Ascending aorta (tissue), 2 donors: ENCODE data around the gene CD63. TPM values are rescaled to one million over a fixed set of nuclear protein-coding genes. Genes with fewer than 3 reads are reported as not detected.
A peak's percentile ranks its signal among the peaks of the same experiment; 100 is the strongest.

Experiments
- DNase-seq, 2 donors: peaks; one replicate each; pipeline ENCODE4 v3.0.0-alpha.2; 2019; ENCODE audit warnings: low spot score in 2 of 2
- H3K27ac ChIP-seq, 2 donors: fragments of 200-600 bp; sonication (generic); one replicate each; pipeline ENCODE4 v1.5.1; 2016 to 2017; ENCODE audit warnings: mild to moderate bottlenecking in 1 of 2
- H3K27me3 ChIP-seq: fragments of 200-600 bp; sonication (generic); one replicate; pipeline ENCODE4 v1.5.1; 2017
- H3K36me3 ChIP-seq, 2 donors: fragments of 200-600 bp; sonication (generic); one replicate each; pipeline ENCODE4 v1.5.1; 2016
- H3K4me1 ChIP-seq, 2 donors: fragments of 200-600 bp; sonication (generic); one replicate each; pipeline ENCODE4 v1.5.1; 2016 to 2017; ENCODE audit warnings: mild to moderate bottlenecking in 1 of 2
- H3K4me3 ChIP-seq, 2 donors: fragments of 200-600 bp; sonication (generic); one replicate each; pipeline ENCODE4 v1.5.1; 2016 to 2017; ENCODE audit warnings: mild to moderate bottlenecking in 1 of 2
- H3K9me3 ChIP-seq, 2 donors: fragments of 200-600 bp; sonication (generic); one replicate each; pipeline ENCODE4 v1.5.1; 2016
- CTCF ChIP-seq, 3 experiments: fragments of 200-600 bp in 2 of 3; fragments of 450-650 bp in 1 of 3; sonication (generic) in 2 of 3; IDR thresholded peaks; one replicate each; pipeline ENCODE4 v1.5.1; 2016 to 2019; ENCODE audit warnings: antibody characterized with exemption in 3 of 3, mild to moderate bottlenecking in 1 of 3, moderate library complexity in 1 of 3
- intact Hi-C: fragments of 100-400 bp; cut with DNase I; formaldehyde crosslinking; loops from one replicate; pipeline ENCODE4 v1.15.1; 2023
- total RNA-seq: library from RNA; depleted of rRNA; stranded (reverse); fragments of >200 nt; gene quantifications from one replicate; pipeline ENCODE4 v1.1.0, GENCODE V29; 2016

The CD63 gene
- total RNA-seq, 1 donor from 2014 or later = 566 TPM

GRCh38 chr12:55727643-55728185 lies 1.1 kb downstream of the CD63 start:
- intact Hi-C loops = loop anchor here (2.0 to 10.0 kb wide), 2 partner anchors 47 to 1303 kb away; a partner anchor contains a TSS
- no peaks in the 10 kb centered on the region for H3K27me3 ChIP-seq
- peaks cover 15 to 48% of the 10 kb centered on the region in 2 donors for H3K4me1 ChIP-seq
- no peak for DNase-seq
- no peaks in the 10 kb centered on the region for H3K9me3 ChIP-seq
- peak overlapping the region; percentile 80 to 98 for H3K4me3 ChIP-seq
- peaks cover 19 to 39% of the 10 kb centered on the region in 2 donors for H3K36me3 ChIP-seq
- H3K27ac ChIP-seq = peak overlapping the region; percentile 99
- TF ChIP-seq CTCF (IDR thresholded peaks at IDR 0.05) = no peak

DNA sequence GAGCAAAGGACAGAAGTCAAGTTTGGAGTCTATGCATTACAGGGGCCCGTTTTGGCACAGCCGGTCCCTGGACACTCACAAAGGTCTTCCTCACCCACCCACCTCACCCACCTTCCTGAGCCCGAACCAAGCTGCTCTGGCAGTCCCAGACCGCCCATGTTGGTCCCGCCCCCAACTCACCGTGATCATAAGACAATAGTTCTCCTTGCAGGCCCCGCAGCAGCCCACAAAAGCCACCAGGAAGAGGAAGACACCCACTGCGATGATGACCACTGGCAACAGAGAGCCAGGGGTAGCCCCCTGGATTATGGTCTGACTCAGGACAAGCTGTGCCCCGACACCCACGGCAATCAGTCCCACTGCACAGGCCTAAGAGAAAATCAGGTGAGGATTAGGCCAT lies 1.8 kb downstream of the CD63 start:
- Histone ChIP-seq H3K36me3 (peaks cover 19 to 39% of the 10 kb centered on the region in 2 donors), H3K27ac (peak overlapping the region; percentile 99), H3K9me3 (no peaks in the 10 kb centered on the region), H3K4me1 (peaks cover 15 to 48% of the 10 kb centered on the region in 2 donors), H3K27me3 (no peaks in the 10 kb centered on the region), H3K4me3 (peak overlapping the region; percentile 80 to 98)
- DNase-seq = no peak
- intact Hi-C loops = loop anchor here (10.0 kb wide), 1 partner anchor 1302 kb away; no protein-coding TSS in a partner anchor
- TF ChIP-seq CTCF (IDR thresholded peaks at IDR 0.05) = no peak

DNA sequence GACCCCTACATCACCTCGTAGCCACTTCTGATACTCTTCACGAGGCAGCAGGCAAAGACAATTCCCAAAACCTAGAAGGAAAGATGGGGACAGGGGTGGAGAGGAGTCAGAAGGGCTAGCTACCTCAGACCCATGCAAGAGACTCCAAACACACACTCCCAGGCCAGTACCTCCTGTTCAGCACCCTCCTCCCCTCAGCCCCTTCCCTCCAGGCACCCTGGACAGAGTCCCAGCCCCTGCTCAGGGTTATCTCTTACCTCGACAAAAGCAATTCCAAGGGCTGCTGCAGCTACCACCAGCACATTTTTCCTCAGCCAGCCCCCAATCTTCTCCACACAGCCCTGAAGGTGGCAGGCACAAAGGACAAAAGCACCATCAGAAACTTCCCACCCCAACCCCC lies 3.3 kb downstream of the CD63 start:
- peaks cover 19 to 39% of the 10 kb centered on the region in 2 donors for H3K36me3 ChIP-seq
- intact Hi-C loops = loop anchor here (10.0 kb wide), 1 partner anchor 1301 kb away; no protein-coding TSS in a partner anchor
- peaks cover 26 to 52% of the 10 kb centered on the region in 2 donors for H3K4me1 ChIP-seq
- H3K27ac ChIP-seq = peak overlapping the region; percentile 54 to 99
- H3K27me3 ChIP-seq = no peaks in the 10 kb centered on the region
- DNase-seq = no peak
- TF ChIP-seq CTCF (IDR thresholded peaks at IDR 0.05) = no peak
- H3K4me3 ChIP-seq = no peak overlapping the region
- no peaks in the 10 kb centered on the region for H3K9me3 ChIP-seq

GRCh38 chr12:55724940-55725309 lies 3.9 kb downstream of the CD63 start:
- peak overlapping the region; percentile 54 to 63 for H3K27ac ChIP-seq
- intact Hi-C loops = loop anchor here (5.0 to 10.0 kb wide), 2 partner anchors 68 to 1300 kb away; no protein-coding TSS in a partner anchor
- peaks cover 24 to 50% of the 10 kb centered on the region in 2 donors for H3K4me1 ChIP-seq
- no peaks in the 10 kb centered on the region for H3K9me3 ChIP-seq
- no peaks in the 10 kb centered on the region for H3K27me3 ChIP-seq
- peak in 1 of 2 donors; percentile 62 for DNase-seq
- TF ChIP-seq CTCF (IDR thresholded peaks at IDR 0.05) = no peak
- H3K36me3 ChIP-seq = peaks cover 19 to 39% of the 10 kb centered on the region in 2 donors
- no peak overlapping the region for H3K4me3 ChIP-seq

DNA sequence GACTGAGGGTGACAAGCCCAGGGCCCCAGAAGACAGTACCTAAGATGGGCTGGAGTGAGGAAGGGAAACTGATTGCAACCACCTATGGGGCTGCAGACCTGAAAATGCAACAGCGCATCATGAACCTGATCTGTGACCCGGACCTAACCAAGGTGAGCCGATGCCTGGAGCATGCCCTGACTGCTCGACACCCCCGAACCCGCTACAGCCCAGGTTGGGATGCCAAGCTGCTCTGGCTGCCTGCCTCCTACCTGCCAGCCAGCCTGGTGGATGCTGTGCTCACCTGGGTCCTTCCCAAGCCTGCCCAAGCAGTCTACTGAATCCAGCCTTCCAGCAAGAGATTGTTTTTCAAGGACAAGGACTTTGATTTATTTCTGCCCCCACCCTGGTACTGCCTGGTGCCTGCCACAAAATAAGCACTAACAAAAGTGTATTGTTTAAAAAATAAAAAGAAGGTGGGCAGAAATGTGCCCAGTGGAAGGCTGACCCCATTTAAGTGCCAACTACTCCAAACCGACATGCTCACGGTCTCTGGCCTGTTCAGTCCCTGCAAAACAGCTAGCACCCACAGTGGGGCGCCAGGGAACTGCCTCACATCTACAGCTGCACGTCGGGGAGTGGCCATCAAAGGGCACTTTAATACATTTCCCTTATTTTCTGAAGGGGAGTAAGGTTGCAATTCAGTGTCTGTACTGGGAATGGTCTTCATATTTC lies 4.4 kb downstream of the CD63 start:
- no peak overlapping the region for H3K4me3 ChIP-seq
- peaks cover 19 to 39% of the 10 kb centered on the region in 2 donors for H3K36me3 ChIP-seq
- peak; percentile 64 to 69 (median 68) for TF ChIP-seq CTCF (IDR thresholded peaks at IDR 0.05)
- no peaks in the 10 kb centered on the region for H3K27me3 ChIP-seq
- H3K27ac ChIP-seq = peak overlapping the region; percentile 54 to 63
- peaks cover 28 to 55% of the 10 kb centered on the region in 2 donors for H3K4me1 ChIP-seq
- DNase-seq = peak; percentile 39 to 88
- intact Hi-C loops = loop anchor here (5.0 to 10.0 kb wide), 2 partner anchors 67 to 1300 kb away; no protein-coding TSS in a partner anchor
- no peaks in the 10 kb centered on the region for H3K9me3 ChIP-seq
